MG63 (cell line): ENCODE results near the gene CEBPA. TPM values are rescaled to one million over a fixed set of nuclear protein-coding genes. Genes with fewer than 3 reads are reported as not detected.
"Not testable (repeated sequence)": the region's sequence is repeated elsewhere in the genome, so short reads cannot be mapped to it uniquely, and the experiment has no call there.

ENCODE experiments used
- DNase-seq: peaks from one replicate; pipeline ENCODE4 v3.0.0-alpha.2; 2020
- H3K27me3 ChIP-seq: fragments of 250-450 bp; sonication (Bioruptor Pico); 2 replicates; pipeline ENCODE4 v1.5.1; 2020; ENCODE audit warnings: mild to moderate bottlenecking, moderate library complexity
- H3K36me3 ChIP-seq: fragments of 250-450 bp; sonication (Bioruptor Pico); 2 replicates; pipeline ENCODE4 v1.5.1; 2020; ENCODE audit warnings: mild to moderate bottlenecking, moderate library complexity
- H3K4me3 ChIP-seq: fragments of 250-450 bp; sonication (Bioruptor Pico); 2 replicates; pipeline ENCODE4 v1.5.1; 2020; ENCODE audit warnings: mild to moderate bottlenecking, moderate library complexity
- H3K9me3 ChIP-seq: fragments of 250-450 bp; sonication (Bioruptor Pico); 2 replicates; pipeline ENCODE4 v1.5.1; 2020; ENCODE audit warnings: mild to moderate bottlenecking, moderate library complexity
- total RNA-seq: library from RNA; depleted of rRNA; stranded (reverse); fragments of >200 nt; shearing (Covaris generic); gene quantifications from 2 replicates; pipeline ENCODE4 v1.2.3, GENCODE V29; 2014; ENCODE audit warnings: low replicate concordance

The CEBPA gene
- total RNA-seq, 1 experiment from 2014 or later = 4.5 TPM

DNA sequence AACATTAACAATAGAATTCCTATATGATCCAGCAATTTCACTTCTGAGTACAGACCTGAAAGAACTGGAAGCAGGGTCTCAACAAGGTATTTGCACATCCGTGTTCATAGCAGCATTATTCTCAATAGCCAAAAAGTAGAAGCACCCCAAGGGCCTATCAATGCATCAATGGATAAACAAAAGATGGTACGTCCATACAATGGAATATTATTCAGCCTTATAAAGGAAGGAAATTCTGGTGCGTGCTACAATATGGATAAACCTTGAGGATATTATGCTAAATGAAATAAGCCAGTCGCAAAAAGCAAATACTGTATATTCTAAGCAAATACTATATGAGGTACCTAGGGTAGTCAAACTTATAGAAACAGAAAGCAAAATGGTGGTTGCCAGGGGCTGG is 30.8 kb upstream of the CEBPA start:
- Histone ChIP-seq H3K36me3 (no peaks in the 10 kb centered on the region), H3K9me3 (no peaks in the 10 kb centered on the region), H3K4me3 (no peak overlapping the region), H3K27me3 (no peaks in the 10 kb centered on the region)
- DNase-seq = no peak

DNA sequence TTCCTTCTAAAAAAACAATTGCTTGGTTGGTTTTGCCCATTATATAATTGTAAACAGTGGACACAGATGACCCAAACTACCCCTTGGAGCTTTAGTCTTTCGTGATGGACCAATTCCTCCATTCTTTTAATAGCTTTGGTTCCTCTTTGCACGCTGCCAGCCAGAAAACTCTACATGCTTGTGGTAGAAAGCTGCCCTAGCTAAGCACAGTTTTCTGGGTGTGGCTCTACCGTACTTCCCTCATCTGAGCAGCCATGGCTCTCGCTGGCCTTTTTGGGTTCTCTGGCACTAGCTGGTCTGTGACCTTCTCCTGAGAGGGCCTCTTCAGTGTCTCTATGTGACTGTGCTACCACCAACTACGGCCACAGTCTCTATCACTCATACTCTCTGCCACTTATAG is 29.9 kb upstream of the CEBPA start:
- Histone ChIP-seq H3K36me3 (no peaks in the 10 kb centered on the region), H3K27me3 (no peaks in the 10 kb centered on the region), H3K9me3 (no peaks in the 10 kb centered on the region), H3K4me3 (no peak overlapping the region)
- no peak for DNase-seq

DNA sequence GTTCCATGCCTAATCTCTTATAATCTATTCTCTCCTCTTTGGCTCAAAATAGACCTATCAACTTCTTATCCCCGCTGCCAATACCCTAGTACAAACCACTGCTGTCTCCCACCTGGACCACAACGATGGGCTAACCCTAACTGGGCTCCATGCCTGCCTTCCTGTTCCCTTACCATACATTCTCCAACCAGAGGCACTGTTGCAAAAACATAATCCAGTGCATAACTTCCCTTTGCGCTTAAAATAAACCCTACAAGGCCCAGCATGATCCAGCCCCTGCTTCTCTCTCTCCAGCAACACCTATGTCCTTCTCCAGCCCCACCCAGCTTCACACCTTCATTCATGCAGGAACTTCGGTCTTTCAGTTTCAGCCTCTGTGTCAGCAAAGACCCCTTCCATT is 27.4 kb upstream of the CEBPA start:
- DNase-seq = no peak
- H3K36me3 ChIP-seq = no peaks in the 10 kb centered on the region
- H3K27me3 ChIP-seq = no peaks in the 10 kb centered on the region
- H3K4me3 ChIP-seq = no peak overlapping the region
- no peaks in the 10 kb centered on the region for H3K9me3 ChIP-seq

GRCh38 chr19:33329060-33329459 is 26.7 kb upstream of the CEBPA start:
- no peaks in the 10 kb centered on the region for H3K9me3 ChIP-seq
- no peak for DNase-seq
- H3K4me3 ChIP-seq = no peak overlapping the region
- H3K36me3 ChIP-seq = no peaks in the 10 kb centered on the region
- no peaks in the 10 kb centered on the region for H3K27me3 ChIP-seq

DNA sequence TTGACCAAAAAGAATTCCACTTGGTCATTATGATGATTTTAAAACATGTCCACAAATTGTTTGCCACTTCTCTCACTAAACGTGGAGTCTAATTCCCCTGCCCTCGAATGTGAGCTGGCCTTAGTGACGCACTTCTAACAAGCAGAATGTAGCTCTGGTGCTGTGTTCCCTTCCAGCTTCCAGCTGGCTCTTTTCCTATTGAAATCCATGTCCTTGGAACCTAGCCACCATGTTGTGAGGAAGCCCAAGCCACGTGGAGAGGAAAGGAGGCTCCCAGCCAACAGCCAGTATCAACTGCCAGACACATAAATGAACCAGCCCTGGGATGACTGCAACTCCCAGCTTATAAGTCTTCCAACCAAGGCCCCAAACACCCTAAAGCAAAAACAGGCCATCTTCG is 23.6 kb upstream of the CEBPA start:
- no peaks in the 10 kb centered on the region for H3K36me3 ChIP-seq
- peak; percentile 74 for DNase-seq
- no peak overlapping the region for H3K4me3 ChIP-seq
- H3K27me3 ChIP-seq = no peaks in the 10 kb centered on the region; the same call in 1 of the 2 replicates
- H3K9me3 ChIP-seq = no peaks in the 10 kb centered on the region; the same call in none of the 2 replicates

- DNase-seq = no peak
- Histone ChIP-seq H3K27me3 (no peaks in the 10 kb centered on the region; the same call in 1 of the 2 replicates), H3K4me3 (no peak overlapping the region), H3K9me3 (no peaks in the 10 kb centered on the region; the same call in none of the 2 replicates), H3K36me3 (no peaks in the 10 kb centered on the region)
Measured at GRCh38 chr19:33324628-33325027, 22.3 kb upstream of the CEBPA start.

- H3K9me3 ChIP-seq = no peaks in the 10 kb centered on the region; the same call in none of the 2 replicates
- no peaks in the 10 kb centered on the region for H3K36me3 ChIP-seq
- no peak overlapping the region for H3K4me3 ChIP-seq
- no peaks in the 10 kb centered on the region; the same call in 1 of the 2 replicates for H3K27me3 ChIP-seq
- no peak for DNase-seq
Measured at GRCh38 chr19:33323093-33323820, 20.9 kb upstream of the CEBPA start.

DNA sequence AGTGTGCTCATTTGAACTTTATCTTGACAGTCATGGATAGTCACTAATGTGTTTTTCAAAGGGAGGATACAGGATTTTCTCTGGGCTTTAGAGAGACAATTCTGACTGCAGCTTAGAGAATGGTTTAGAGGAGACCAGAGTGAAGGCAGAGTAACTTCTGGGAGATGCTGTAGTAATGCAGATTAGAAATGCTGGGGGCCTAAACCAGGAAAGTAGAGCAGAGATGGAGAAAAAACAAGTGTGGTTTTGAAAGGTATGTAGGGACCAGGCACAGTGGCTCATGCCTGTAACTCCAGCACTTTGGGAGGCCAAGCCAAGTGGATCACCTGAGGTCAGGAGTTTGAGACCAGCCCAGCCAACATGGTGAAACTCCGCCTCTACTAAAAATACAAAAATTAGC is 18.3 kb upstream of the CEBPA start:
- H3K9me3 ChIP-seq = no peaks in the 10 kb centered on the region; the same call in none of the 2 replicates
- H3K27me3 ChIP-seq = peaks cover 2% of the 10 kb centered on the region; the same call in 1 of the 2 replicates
- DNase-seq = no peak
- no peaks in the 10 kb centered on the region for H3K36me3 ChIP-seq
- no peak overlapping the region for H3K4me3 ChIP-seq

DNA sequence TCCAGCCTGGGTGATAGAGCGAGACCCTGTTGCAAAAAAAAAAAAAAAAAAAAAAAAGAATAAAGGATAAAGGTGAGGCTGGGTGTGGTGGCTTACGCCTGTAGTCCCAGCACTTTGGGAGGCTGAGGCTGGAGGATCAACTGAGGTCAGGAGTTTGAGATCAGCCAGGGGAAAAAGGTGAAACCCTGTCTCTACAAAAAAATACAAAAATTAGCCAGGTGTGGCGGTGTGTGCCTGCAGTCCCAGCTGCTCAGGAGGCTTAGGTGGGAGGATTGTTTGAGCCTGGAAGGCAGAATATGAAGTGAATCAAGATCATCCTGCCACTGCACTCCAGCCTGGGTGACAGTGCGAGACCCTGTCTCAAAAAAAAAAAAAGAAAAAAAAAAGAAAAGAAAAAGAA is 15.7 kb upstream of the CEBPA start:
- not testable (repeated sequence) for H3K27me3 ChIP-seq, DNase-seq, H3K36me3 ChIP-seq, H3K9me3 ChIP-seq, H3K4me3 ChIP-seq

DNA sequence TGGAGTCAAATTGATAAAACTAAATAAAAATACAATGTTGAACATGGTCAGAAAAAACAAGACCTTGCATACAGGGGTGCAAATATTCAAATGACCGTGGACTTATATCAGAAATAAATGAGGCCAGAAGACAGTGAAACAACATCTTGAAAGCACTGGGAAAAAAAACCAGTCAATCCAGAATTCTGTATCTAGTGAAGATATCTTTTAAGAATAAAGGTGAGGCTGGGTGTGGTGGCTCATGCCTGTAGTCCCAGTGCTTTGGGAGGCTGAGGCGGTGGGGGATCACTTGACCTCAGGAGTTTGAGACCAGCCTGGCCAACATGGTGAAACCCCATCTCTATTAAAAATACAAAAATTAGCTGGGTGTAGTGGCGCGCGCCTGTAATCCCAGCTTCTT is 15.2 kb upstream of the CEBPA start:
- H3K9me3 ChIP-seq = no peaks in the 10 kb centered on the region; the same call in 1 of the 2 replicates
- 0 out of 2 replicates have a peak, but pooled peaks cover 5% of the 10 kb centered on the region for H3K27me3 ChIP-seq
- DNase-seq = no peak
- H3K36me3 ChIP-seq = no peaks in the 10 kb centered on the region
- H3K4me3 ChIP-seq = no peak overlapping the region

DNA sequence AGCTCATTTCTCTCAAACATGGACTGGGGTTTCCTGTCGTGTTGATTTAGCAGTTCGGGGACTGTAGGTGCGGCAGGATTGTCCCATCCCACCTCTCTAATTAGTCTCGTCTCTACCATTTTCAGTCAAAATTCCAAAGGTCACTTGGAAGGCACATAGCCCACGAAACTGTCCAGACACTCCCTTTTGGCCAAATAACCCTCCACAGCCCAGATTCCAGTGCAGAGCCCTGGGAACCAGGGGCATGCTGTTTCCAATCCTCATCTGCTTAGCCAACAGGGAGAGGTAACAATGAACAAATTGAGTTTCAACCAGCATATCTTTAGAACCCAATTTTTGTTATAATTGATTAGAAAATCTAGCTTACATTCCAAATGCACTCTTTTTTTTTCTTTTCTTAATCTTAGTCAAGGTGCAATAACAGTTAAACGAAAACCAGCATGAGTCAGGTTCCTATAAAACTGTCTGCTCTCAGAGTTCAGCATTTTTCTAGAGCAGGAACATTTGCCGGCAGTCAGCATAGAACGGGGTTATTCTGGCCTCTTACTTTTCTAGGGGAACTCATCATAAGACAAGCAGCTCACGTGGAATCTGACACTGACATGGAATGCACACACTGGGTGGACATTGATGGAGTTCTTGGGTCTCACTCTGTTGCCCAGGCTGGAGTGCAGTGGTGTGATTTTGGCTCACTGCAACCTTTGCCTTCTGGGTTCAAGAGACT is 14.4 kb upstream of the CEBPA start:
- DNase-seq = no peak
- Histone ChIP-seq H3K4me3 (no peak overlapping the region), H3K9me3 (no peaks in the 10 kb centered on the region; the same call in 1 of the 2 replicates), H3K36me3 (no peaks in the 10 kb centered on the region), H3K27me3 (0 out of 2 replicates have a peak, but pooled peaks cover 5% of the 10 kb centered on the region)

DNA sequence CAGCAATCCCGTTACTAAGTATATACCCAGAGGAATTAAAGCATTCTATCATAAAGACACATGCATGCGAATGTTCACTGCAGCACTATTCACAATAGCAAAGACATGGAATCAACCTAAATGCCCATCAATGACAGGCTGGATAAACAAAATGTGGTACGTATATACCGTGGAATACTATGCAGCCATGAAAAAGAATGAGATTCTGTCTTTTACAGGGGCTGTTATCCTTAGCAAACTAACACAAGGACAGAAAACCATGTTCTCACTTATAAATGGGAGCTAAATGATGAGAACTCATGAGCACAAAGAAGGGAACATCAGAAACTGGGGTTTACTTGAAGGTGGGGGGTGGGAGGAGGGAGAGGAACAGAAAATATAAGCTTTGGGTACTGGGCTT is 10.5 kb upstream of the CEBPA start:
- H3K36me3 ChIP-seq, H3K27me3 ChIP-seq, DNase-seq, H3K4me3 ChIP-seq, H3K9me3 ChIP-seq: not testable (repeated sequence)

GRCh38 chr19:33312065-33312464 is 9.7 kb upstream of the CEBPA start:
- H3K36me3 ChIP-seq = no peaks in the 10 kb centered on the region
- H3K27me3 ChIP-seq = 0 out of 2 replicates have a peak, but pooled peaks cover 5% of the 10 kb centered on the region

DNA sequence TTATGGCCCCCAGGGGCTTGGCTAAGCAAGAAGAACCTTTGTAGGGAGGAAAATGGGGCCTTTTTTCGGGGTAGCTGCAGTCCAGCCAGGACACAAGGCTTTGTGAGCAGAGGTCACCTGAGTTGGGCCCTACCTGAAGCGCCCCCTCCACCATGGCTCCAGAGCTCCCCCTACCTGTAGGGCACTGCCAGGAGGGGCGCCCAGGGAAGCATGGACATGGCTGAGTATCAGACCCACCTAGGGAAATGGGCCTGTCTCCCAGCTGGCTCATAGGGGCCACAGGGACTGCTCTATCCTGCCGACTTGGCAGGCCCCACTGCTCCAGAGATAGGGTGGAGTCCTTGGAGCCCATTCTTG is 9.0 kb upstream of the CEBPA start:
- DNase-seq = no peak
- H3K4me3 ChIP-seq = no peak overlapping the region
- H3K9me3 ChIP-seq = no peaks in the 10 kb centered on the region
- H3K36me3 ChIP-seq = no peaks in the 10 kb centered on the region
- H3K27me3 ChIP-seq = 0 out of 2 replicates have a peak, but pooled peaks cover 3% of the 10 kb centered on the region

More at GRCh38 chr19:33312065-33312464, 9.7 kb upstream of the CEBPA start:
- DNase-seq = no peak
- H3K4me3 ChIP-seq = no peak overlapping the region
- H3K9me3 ChIP-seq = no peaks in the 10 kb centered on the region

DNA sequence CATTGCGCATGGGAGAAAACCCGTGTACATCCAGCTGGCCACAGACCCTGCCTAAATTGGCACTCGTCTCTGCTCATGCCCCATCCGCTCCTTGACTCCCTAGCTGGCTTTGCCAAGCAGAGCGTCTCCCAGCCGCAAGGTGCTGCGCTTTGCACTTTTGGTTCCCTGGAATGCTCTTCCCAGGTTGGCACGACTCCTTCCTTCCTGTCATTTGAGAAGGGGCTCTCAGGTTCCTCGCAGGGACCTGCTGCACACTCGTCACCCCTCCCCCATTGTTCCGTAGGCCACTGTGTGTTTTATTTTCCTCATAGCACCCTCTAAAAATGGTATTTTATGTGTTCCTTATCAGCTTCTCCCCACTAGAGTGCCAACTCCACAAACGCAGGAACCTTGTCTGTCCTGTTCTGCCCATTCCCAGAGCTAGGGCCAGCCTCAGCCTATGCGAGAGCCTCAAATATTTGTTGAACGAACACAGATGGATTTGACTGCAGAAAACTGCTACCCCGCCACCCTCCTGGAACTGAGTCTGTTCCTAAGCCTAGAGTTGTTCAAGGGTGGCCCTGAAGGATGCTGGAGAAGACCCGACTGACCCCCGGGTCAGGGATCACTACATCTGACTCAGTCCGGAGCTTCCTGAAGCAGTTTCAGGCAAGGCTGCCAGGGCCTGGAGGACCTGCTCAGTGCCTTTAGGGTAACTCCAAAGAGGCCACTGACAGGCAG is 8.4 kb upstream of the CEBPA start:
- DNase-seq = no peak
- 0 out of 2 replicates have a peak, but pooled peaks cover 3% of the 10 kb centered on the region for H3K27me3 ChIP-seq
- H3K4me3 ChIP-seq = no peak overlapping the region
- H3K36me3 ChIP-seq = no peaks in the 10 kb centered on the region
- H3K9me3 ChIP-seq = no peaks in the 10 kb centered on the region

DNA sequence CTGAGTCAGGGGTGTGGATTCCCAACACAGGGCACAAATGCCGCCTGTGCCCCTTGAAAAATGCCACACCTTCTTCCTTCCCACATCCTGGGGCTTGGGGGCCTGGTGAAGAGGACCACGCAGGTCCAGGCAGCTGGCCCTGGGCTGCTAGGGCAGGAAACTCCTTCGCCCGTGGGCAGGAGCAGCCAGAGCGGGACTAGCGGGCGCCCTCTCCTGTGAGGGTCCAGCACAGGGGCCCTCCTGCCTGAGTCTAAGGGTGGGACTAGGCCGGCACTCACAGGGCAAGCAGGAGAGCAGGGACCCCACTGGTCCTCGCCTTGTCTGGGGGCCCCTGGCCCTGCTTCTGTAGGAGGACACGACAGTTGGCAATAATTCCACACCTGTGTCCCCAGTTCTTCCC is 7.5 kb upstream of the CEBPA start:
- H3K27me3 ChIP-seq = 0 out of 2 replicates have a peak, but pooled peaks cover 3% of the 10 kb centered on the region
- H3K9me3 ChIP-seq = no peaks in the 10 kb centered on the region
- DNase-seq = no peak
- no peaks in the 10 kb centered on the region for H3K36me3 ChIP-seq
- H3K4me3 ChIP-seq = no peak overlapping the region
